ENCODE results near the gene SLC8A3.

SLC8A3 gene

GRCh38 chr14:70033116-70033515, 155.6 kb downstream of the SLC8A3 start:
- Mint-ChIP-seq H3K9me3 (no peaks in the 10 kb centered on the region), H3K36me3 (ENCODE audit: low read depth) (peaks cover 26% of the 10 kb centered on the region), H3K27me3 (ENCODE audit: low read depth, poor library complexity) (peaks cover 7% of the 10 kb centered on the region), H3K27ac (peak overlapping the region; percentile 29), H3K4me3 (no peak overlapping the region), H3K4me1 (no peaks in the 10 kb centered on the region)
- DNase-seq, result no peak
- no peak for TF ChIP-seq CTCF (IDR thresholded peaks at IDR 0.05)

- H3K27ac Mint-ChIP-seq, result no peak overlapping the region
- DNase-seq, result no peak
- TF ChIP-seq CTCF (IDR thresholded peaks at IDR 0.05), result no peak
- no peaks in the 10 kb centered on the region for H3K4me1 Mint-ChIP-seq
- H3K36me3 Mint-ChIP-seq (ENCODE audit: low read depth), result peaks cover 26% of the 10 kb centered on the region
- no peak overlapping the region for H3K4me3 Mint-ChIP-seq
- peaks cover 7% of the 10 kb centered on the region for H3K27me3 Mint-ChIP-seq (ENCODE audit: low read depth, poor library complexity)
- no peaks in the 10 kb centered on the region for H3K9me3 Mint-ChIP-seq
Observed at GRCh38 chr14:70032447-70032846, 156.3 kb downstream of the SLC8A3 start.

- TF ChIP-seq CTCF (IDR thresholded peaks at IDR 0.05), result no peak
- Mint-ChIP-seq H3K27ac (no peak overlapping the region), H3K27me3 (ENCODE audit: low read depth, poor library complexity) (peaks cover 7% of the 10 kb centered on the region), H3K36me3 (ENCODE audit: low read depth) (peaks cover 26% of the 10 kb centered on the region), H3K4me3 (no peak overlapping the region), H3K4me1 (no peaks in the 10 kb centered on the region), H3K9me3 (no peaks in the 10 kb centered on the region)
- DNase-seq, result no peak
Observed at GRCh38 chr14:70032016-70032415, 156.7 kb downstream of the SLC8A3 start.

- Mint-ChIP-seq H3K9me3 (no peaks in the 10 kb centered on the region), H3K4me1 (no peaks in the 10 kb centered on the region), H3K36me3 (ENCODE audit: low read depth) (peaks cover 48% of the 10 kb centered on the region), H3K4me3 (no peak overlapping the region), H3K27ac (no peak overlapping the region), H3K27me3 (ENCODE audit: low read depth, poor library complexity) (peaks cover 7% of the 10 kb centered on the region)
- TF ChIP-seq CTCF (IDR thresholded peaks at IDR 0.05), result no peak
- no peak for DNase-seq
Observed at GRCh38 chr14:70029296-70030132, 159.2 kb downstream of the SLC8A3 start.

GRCh38 chr14:70027785-70028428, 160.8 kb downstream of the SLC8A3 start:
- no peak overlapping the region for H3K4me3 Mint-ChIP-seq
- H3K27me3 Mint-ChIP-seq (ENCODE audit: low read depth, poor library complexity), result peaks cover 10% of the 10 kb centered on the region
- peak; percentile 94 for DNase-seq
- peak; percentile 92 for TF ChIP-seq CTCF (IDR thresholded peaks at IDR 0.05)
- peaks cover 61% of the 10 kb centered on the region for H3K36me3 Mint-ChIP-seq (ENCODE audit: low read depth)
- H3K9me3 Mint-ChIP-seq, result no peaks in the 10 kb centered on the region
- H3K27ac Mint-ChIP-seq, result no peak overlapping the region
- H3K4me1 Mint-ChIP-seq, result no peaks in the 10 kb centered on the region

Measured in nephron progenitor cell (in vitro differentiated cells).